Measurements from ENCODE around the gene TRAPPC2. TPM values are rescaled to one million over a fixed set of nuclear protein-coding genes. Genes with fewer than 3 reads are reported as not detected.
A peak's percentile ranks its signal among the peaks of the same experiment; 100 is the strongest.

Gene TRAPPC2
- total and polyA plus RNA-seq, 2 of the 4 experiments (the other 2 are of a cell fraction) = 11.3 to 13.8 TPM

DNA sequence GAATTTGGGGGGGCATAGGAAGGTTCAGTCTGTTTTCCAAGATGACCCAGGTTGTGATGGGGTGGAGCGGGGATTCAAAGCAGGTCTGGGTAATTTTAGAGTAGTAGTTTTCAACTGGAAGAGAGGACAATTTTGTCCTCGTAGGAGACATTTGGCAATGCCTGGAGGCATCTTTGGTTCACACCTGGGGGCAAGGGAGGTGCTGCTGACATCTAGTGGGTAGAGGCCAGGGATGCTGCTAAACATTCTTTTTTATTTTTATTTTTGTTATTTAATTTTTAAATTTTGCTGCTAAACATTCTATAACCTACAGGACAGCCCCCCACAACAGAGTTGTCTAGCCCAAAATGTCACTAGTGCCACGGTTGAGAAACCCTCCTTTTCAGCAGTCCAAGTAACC lies 43.6 kb downstream of the TRAPPC2 start:
- no peak overlapping the region for H3K18ac ChIP-seq (ENCODE audit: low read depth, low read length)
- no CpG with 5 or more reads among the region's 3 CpGs for WGBS, 2 experiments (ENCODE audit: extremely low coverage in 2 of 2, insufficient read length in 1 of 2)
- CTCF ChIA-PET = no interaction called here
- BruUV-seq (replicated peaks) = no TSS peak
- peaks cover 34% of the 10 kb centered on the region for H4K20me1 ChIP-seq (ENCODE audit: insufficient read depth, low read length)
- POLR2A ChIA-PET (ENCODE audit: unreplicated experiment) = no interaction called here
- dilution Hi-C loops (cut with HindIII; ENCODE audit: low sequenced_read_pairs, unreplicated experiment) (no loop called here), in situ Hi-C loops (cut with MboI; ENCODE audit: low sequenced_read_pairs) (no loop called here), intact Hi-C loops (cut with micrococcal nuclease) (loop anchor here (5.0 kb wide), 1 partner anchor 41 kb away; the partner anchor contains the start of genes OFD1 and TRAPPC2)
- H4K5ac ChIP-seq (ENCODE audit: low read depth, low read length) = no peak overlapping the region
- peaks cover 2% of the 10 kb centered on the region for H3K36me3 ChIP-seq (ENCODE audit: control insufficient read depth, insufficient read depth, low read length)
- peaks cover 7% of the 10 kb centered on the region for H3K4me1 ChIP-seq (ENCODE audit: control insufficient read depth, insufficient read depth, low read length)
- H3K27ac ChIP-seq (ENCODE audit: insufficient read depth, low read length) = no peak overlapping the region; the same call in 1 of the 2 replicates
- H3K4me3 ChIP-seq (ENCODE audit: insufficient read depth, low read depth, low read length) = peak overlapping the region; percentile 86
- no peak overlapping the region for H4K8ac ChIP-seq (ENCODE audit: low read depth in 2 of 2, low read length in 2 of 2)
- H3K14ac ChIP-seq (replicated peaks; ENCODE audit: low read depth, low read length) = no peak overlapping the region
- H3K56ac ChIP-seq (ENCODE audit: extremely low read depth, insufficient read depth, low read length) = no peak overlapping the region
- H2AK5ac ChIP-seq (ENCODE audit: low read depth, low read length) = no peak overlapping the region
- no peak for DNase-seq
- no peak overlapping the region for H2AK9ac ChIP-seq (replicated peaks; ENCODE audit: low read depth, low read length, poor library complexity)
- ATAC-seq (ENCODE audit: low read depth) = no peak
- TF ChIP-seq BHLHE40 (IDR thresholded peaks at IDR 0.05; ENCODE audit: low read depth, low read length) (no peak), SMC3 (IDR thresholded peaks at IDR 0.05; ENCODE audit: low read depth, low read length) (no peak), RAD21 (IDR thresholded peaks at IDR 0.05; ENCODE audit: low read length) (no peak), MAZ (IDR thresholded peaks at IDR 0.05; ENCODE audit: borderline replicate concordance, low read depth, low read length) (no peak)
- H2BK15ac ChIP-seq (ENCODE audit: low read depth, low read length) = no peak overlapping the region
- H2BK20ac ChIP-seq (ENCODE audit: low read depth, low read length) = no peak overlapping the region
- H3K4me2 ChIP-seq (ENCODE audit: low read depth, low read length) = peak overlapping the region; percentile 85
- no peaks in the 10 kb centered on the region; the same call in 1 of the 2 replicates for H3K27me3 ChIP-seq (ENCODE audit: control insufficient read depth, insufficient read depth, low read length)
- H3K23ac ChIP-seq (ENCODE audit: low read depth, low read length) = no peak overlapping the region
- no peak overlapping the region for H2BK5ac ChIP-seq (ENCODE audit: low read depth, low read length, poor library complexity, severe bottlenecking)
- H3K79me1 ChIP-seq (ENCODE audit: low read depth in 1 of 2, low read length in 2 of 2) = peaks cover 18 to 42% of the 10 kb centered on the region in 2 experiments; a peak in 3 of 4 replicates
- no peak overlapping the region for H3K9ac ChIP-seq (ENCODE audit: low read depth, low read length)
- no peak overlapping the region for H4K91ac ChIP-seq (ENCODE audit: insufficient read depth, low read depth, low read length)
- no peaks in the 10 kb centered on the region for H3K9me3 ChIP-seq (ENCODE audit: control insufficient read depth, insufficient read depth, low read length)
- 0 out of 2 replicates have a peak, but pooled peaks cover 3% of the 10 kb centered on the region for H3K9me1 ChIP-seq (ENCODE audit: insufficient read depth, low read length)
- H3K4ac ChIP-seq (ENCODE audit: low read depth, low read length) = no peak overlapping the region
- H2BK120ac ChIP-seq (ENCODE audit: low read depth, low read length) = no peak overlapping the region
- no peak overlapping the region for H2AFZ ChIP-seq (replicated peaks; ENCODE audit: low read length, poor library complexity)
